COLO829 (cell line): ENCODE measurements around the gene PCNX2.
"Not testable (repeated sequence)": the region's sequence is repeated elsewhere in the genome, so short reads cannot be mapped to it uniquely, and the experiment has no call there.

Source experiments
- DNase-seq: peaks from one replicate; pipeline ENCODE4 v3.0.0; 2012; ENCODE audit warnings: low spot score

The PCNX2 gene

GRCh38 chr1:233105225-233105624 is 190.3 kb downstream of the PCNX2 start:
- no peak for DNase-seq

DNA sequence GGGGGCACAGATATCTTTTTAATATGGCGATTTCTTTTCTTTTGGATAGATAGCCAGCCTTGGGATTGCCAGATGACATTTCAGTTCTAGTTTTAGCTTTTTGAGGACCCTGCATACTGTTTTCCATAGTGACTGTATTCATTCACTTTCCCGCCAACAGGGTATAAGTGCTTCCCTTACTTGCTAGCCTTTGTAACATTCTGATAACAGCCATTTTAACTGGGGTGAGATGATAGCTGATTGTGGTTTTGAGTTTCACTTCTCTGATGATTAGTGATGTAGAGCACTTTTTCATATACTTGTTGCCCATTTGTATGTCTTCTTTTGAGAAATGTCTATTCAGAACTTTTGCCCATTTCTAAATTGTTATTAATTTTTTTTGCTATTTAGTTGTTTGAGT is 193.2 kb downstream of the PCNX2 start:
- no peak for DNase-seq

DNA sequence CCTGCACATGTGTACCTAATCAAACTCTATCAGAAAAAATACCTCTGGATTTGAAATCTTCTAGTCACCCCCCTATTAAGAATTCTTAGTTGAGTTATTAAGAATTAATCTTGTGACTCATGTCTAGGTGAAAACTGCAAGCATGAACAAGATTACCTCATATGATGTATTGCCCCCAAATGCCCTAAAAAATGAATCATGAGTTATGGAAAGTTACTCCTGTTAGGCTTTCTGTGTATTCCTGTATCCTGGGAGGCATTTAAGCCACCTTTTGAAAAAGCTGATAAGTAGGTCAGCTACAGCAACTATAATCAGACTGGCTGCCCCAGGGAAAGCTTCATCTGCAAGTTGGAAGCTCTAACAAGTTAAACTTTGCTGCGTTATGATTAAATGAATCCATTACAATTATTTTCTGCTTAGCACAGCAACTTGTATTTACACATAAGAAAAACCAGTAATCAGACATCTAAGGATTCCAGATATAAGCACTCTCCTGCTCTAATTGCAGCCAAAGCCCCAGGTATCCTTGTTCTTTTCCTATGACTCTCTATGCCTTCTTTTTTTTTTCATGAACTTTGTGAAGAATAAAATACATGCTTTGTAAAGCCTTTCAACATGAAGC is 197.5 kb downstream of the PCNX2 start:
- DNase-seq = no peak

DNA sequence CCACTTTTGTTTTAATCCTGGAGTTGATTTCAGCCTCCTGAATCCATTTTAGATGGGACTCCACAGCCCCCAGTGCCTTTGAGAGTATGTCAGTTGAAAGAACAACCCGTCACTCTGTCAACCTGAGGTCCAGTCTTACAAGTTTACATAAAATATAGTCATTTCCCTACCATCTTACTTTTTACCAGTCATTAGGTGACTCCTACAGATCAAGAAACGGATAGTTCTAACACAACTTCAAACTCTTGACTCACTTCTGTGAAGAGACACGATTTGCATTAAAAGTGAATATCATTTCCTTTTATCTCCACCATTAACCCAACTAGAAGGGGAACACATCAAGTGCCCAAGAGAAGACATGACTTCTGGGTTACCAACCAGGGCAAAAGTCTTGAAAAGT is 198.0 kb downstream of the PCNX2 start:
- no peak for DNase-seq

DNA sequence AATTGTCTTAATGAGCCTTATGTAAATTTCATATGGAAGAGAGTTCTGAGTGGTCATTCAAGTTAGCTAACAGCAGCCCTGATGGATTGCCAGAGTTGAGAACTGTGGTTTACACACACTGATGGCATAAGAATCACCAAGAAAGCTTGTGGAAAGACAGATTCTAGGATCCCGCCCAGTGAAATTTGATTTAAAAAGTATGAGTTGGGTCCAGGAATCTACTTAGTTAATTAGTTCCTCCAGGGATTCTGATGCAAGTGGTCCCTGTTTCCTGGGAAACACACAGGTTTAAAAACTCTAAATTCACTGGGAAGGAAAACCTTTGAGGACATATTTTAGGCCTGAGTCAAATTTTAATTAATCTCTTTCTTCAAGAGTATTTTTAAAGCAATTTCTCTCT is 200.8 kb downstream of the PCNX2 start:
- DNase-seq = no peak

GRCh38 chr1:233094269-233094668 is 201.3 kb downstream of the PCNX2 start:
- DNase-seq = no peak

DNA sequence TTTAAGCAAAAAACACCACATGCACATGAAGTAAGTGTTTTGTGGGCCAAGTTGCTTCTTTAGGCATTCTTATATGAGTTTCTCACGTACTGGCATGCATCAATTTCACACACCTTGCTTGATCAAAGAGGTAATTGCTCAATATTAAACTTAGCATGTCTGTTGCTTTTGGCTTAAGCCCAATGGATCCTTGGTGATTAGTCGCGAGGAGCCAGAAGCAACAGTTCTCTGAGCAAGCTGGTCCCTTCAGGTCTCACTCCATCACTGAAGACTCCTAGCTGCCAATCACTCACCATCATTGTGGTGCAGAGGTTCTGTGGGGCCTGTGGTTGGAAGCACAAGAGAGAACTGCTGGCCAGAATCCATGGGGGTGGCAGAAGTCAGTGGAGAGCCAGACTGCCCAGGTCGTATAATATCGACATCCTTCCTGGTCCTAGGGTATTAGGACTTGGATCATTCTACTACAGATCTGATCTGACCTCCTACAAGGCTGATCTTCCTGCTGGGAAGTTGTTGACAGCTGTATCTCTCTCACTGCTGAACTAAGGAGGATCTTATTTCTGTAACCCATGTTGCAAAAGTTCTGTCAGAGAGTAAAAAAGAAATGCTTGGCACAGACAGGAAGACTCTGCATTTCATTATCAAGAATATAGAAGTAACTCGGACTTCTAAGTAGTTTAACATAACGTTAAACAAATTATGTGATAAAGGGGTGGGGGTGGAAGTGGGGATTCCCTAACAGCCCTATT is 204.6 kb downstream of the PCNX2 start:
- no peak for DNase-seq

DNA sequence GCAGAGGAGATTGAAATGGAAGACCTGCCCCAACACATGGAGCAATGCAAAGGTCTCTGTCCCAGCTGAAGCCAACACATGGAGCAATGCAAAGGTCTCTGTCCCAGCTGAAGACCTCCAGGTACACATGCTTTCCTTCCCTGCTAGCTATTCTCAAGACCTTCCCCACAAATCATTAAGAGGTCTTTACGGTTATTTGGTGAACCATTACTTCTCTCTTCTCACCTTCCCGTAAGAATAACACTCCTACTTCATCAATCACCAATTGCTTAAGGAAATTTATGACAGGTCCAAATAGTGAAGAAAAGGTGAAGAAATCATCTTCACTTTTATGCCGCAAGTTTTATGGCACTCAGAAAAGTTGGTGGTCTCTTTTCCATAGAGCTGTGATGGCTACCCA is 206.3 kb downstream of the PCNX2 start:
- DNase-seq = no peak

DNA sequence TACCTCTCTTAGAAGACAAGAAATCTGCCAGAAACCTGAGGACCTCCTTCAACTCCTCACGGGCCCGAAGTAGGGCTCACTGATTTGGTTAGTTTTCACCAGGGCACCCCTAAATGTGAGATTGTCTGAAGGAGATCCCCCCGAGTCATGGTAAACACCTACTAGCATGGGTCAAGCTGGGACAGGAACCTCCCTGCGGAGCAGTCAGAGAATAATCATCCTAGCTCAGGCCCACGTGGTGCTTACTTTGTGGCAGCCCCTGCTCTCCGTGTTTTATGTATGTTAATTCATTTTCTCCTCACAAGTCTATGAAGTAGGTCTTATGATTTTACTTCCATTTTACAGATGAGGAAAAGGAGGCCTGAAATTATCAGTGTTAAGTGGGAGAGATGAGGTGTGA is 206.9 kb downstream of the PCNX2 start:
- no peak for DNase-seq

DNA sequence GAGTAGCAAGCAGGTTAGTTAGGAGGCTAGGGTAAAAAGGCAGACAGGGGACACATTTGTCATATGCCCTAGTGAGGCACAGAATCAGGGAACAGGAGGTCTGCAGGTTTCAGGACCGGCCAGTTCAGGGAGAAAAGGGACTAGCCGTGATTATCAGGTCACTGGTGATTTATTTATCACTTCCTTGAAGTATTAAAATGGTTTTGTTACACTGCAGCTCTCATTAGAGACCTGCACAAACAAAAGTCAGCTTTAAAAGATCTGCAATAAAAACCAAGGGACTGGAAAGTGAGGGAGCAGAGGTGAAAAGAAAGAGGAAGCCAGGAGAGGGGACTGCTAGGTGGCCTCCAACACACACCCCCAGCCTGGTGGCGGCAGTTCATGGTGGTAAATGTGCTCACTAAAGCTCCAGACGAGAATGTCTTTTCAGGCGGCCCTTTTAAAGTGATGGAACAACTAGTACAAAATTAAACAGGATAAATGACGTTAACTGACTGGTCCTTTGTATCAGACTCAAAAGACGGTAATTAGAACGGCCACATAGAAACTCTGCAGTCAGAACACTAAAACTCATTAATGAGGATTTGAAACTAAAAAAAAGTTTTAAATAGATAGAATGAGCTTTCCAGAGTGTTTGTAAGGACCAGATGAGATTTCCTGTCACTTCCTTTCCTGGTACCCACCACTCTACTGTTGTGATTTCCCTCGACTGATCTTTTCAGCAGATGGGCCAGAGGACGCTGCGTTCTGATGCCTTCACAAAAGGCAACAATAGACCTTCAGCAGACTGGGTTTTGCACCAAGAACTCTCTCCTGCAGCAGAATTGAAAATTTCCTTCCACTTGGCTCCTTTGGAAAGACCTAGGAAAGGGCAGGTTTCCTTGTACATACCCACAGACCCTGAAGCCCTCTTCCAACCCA is 208.3 kb downstream of the PCNX2 start:
- no peak for DNase-seq

- no peak for DNase-seq
Measured at GRCh38 chr1:233085566-233085965, 210.0 kb downstream of the PCNX2 start.

DNA sequence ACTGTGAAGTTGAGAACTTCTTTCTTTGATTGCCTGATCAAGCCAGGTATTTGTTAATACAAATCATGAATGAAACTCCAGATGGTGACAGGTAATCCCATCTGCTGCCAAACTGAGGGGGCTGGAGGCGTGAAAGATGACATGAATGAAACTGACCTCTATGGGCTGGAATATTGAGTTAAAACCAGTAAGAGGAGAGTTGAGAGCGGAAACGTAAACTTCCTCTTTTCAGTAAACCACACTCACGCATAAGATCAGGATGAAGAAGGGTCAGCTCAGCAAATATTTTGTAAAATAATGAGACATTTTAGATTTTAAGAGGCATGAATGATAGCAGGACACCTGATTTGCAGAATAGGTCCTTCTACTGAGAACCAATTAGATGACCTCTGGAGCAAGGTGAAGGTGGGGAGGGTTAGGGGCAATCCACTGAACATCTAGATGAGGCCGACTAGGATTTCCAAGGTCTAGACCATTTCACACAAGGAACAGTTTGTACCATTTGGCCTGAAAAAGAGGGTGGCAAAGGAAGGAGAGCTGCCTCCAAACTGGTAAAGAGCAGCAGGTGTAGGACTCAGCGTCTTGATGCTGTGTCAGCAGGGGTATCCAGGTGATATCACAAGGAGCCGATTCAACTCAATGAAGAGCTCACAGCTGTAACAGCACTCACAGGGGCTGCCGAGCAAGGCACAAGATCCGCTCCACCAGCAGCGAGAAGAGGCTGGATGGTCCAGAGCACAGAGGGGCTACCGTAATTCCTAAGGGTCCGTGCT is 212.6 kb downstream of the PCNX2 start:
- no peak for DNase-seq

DNA sequence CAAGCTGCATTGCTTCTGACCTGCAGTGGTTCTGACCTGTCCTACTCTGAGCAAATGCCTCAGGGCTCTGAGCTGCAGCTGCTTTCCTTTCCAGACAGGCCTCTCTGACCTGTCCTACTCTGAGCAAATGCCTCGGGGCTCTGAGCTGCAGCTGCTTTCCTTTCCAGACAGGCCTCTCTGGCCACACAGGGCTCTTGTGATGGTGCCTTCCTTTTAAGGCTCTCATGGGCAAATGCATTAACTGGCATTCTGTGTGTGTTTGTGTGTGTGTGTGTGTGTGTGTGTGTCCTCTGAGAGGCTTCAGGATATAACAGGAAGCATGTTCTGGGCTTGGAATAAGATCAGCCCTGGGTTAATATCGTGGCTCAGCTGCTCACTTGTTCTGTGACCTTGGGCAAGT is 213.8 kb downstream of the PCNX2 start:
- DNase-seq = no peak

- not testable (repeated sequence) for DNase-seq
Measured at GRCh38 chr1:233080827-233081226, 214.7 kb downstream of the PCNX2 start.

GRCh38 chr1:233080286-233080685 is 215.2 kb downstream of the PCNX2 start:
- DNase-seq = no peak

GRCh38 chr1:233079574-233079973 is 216.0 kb downstream of the PCNX2 start:
- DNase-seq = no peak

GRCh38 chr1:233078396-233078795 is 217.1 kb downstream of the PCNX2 start:
- DNase-seq = no peak

- no peak for DNase-seq
Measured at GRCh38 chr1:233075915-233076295, 219.6 kb downstream of the PCNX2 start.

- DNase-seq = no peak
Measured at GRCh38 chr1:233066087-233066486, 229.4 kb downstream of the PCNX2 start.

- DNase-seq = no peak
Measured at GRCh38 chr1:233065685-233066084, 229.8 kb downstream of the PCNX2 start.

GRCh38 chr1:233064988-233065387 is 230.5 kb downstream of the PCNX2 start:
- no peak for DNase-seq

DNA sequence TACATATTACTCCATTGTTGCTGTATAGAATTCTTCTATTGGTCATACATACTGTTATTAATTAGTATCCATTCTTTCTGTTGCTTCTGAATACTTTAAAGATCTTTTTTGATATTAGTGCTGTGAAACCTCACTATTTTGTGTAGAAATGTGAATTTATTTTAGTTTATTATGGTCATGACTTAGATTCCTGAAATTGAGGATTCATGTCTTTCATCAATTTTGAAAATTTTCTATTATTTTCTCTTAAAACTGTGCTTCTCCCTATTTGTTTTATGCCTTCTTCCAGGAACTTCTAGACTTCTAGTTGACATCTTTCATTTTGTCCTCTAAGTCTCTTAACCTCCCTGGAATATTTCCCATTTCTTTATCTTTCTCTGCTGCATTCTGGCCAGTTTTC is 232.1 kb downstream of the PCNX2 start:
- DNase-seq = no peak
